H1 (cell line): ENCODE data around the gene PPM1M. TPM values are rescaled to one million over a fixed set of nuclear protein-coding genes. Genes with fewer than 3 reads are reported as not detected.

ENCODE experiments used
- CTCF ChIA-PET: fragments of 300-600 bp; sonication (Branson Sonifier 250); formaldehyde crosslinking; loops from one replicate; lab custom pipeline; 2021; ENCODE audit not compliant: partially characterized antibody; lab: Charles Lee
- POLR2A ChIA-PET: fragments of 300-600 bp; sonication (Branson Sonifier 250); formaldehyde crosslinking; loops from one replicate; lab custom pipeline; 2021; ENCODE audit warnings: inconsistent platforms; ENCODE audit not compliant: partially characterized antibody; lab: Charles Lee
- DNase-seq, 2 experiments: peaks; one replicate each; pipeline versions ENCODE4 v3.0.0 to v3.0.0-alpha.2; 2010 to 2022; ENCODE audit warnings: low spot score in 2 of 2, low read depth in 1 of 2, mixed read lengths in 1 of 2
- FAIRE-seq: peaks from 2 replicates; lab custom pipeline; 2011; peaks lifted over from hg19 to GRCh38; lab: Jason Lieb, UNC
- H2AFZ ChIP-seq: 2 replicates; pipeline ENCODE4 v1.8.1; 2012; ENCODE audit warnings: low read length, inconsistent platforms
- H2AK5ac ChIP-seq: 2 replicates; pipeline ENCODE4 v1.6.1; 2013; ENCODE audit warnings: low read depth, low read length
- H2BK120ac ChIP-seq: replicated peaks from 2 replicates; pipeline ENCODE3; 2013; ENCODE audit warnings: low read depth, low read length, inconsistent platforms
- H2BK12ac ChIP-seq: 2 replicates; pipeline ENCODE4 v1.6.1; 2013; ENCODE audit warnings: low read depth, low read length
- H2BK15ac ChIP-seq: 2 replicates; pipeline ENCODE4 v1.6.1; 2013; ENCODE audit warnings: low read length
- H2BK20ac ChIP-seq: 2 replicates; pipeline ENCODE4 v1.6.1; 2013; ENCODE audit warnings: low read length
- H2BK5ac ChIP-seq: 2 replicates; pipeline ENCODE4 v1.6.1; 2013; ENCODE audit warnings: low read depth, low read length
- H3K14ac ChIP-seq: 2 replicates; pipeline ENCODE4 v1.6.1; 2013; ENCODE audit warnings: inconsistent platforms; ENCODE audit not compliant: insufficient read length
- H3K18ac ChIP-seq: 2 replicates; pipeline ENCODE4 v1.6.1; 2013; ENCODE audit warnings: low read length; ENCODE audit errors: extremely low read depth
- H3K23ac ChIP-seq: 2 replicates; pipeline ENCODE4 v1.6.1; 2013; ENCODE audit warnings: inconsistent platforms; ENCODE audit not compliant: insufficient read length
- H3K23me2 ChIP-seq: 2 replicates; pipeline ENCODE4 v1.6.1; 2013; ENCODE audit warnings: low read depth, low read length
- H3K27ac ChIP-seq: 2 replicates; pipeline ENCODE4 v1.6.1; 2011; ENCODE audit warnings: low read depth, low read length, inconsistent platforms
- H3K27me3 ChIP-seq, 4 experiments: replicated peaks in 1 of 4; 1 replicate in 1 of 4; 2 replicates in 3 of 4; pipeline versions ENCODE4 v1.6.1 to v1.8.1; 2011 to 2013; ENCODE audit warnings: low read length in 3 of 4, mild to moderate bottlenecking in 3 of 4, inconsistent platforms in 2 of 4, mixed read lengths in 2 of 4, moderate library complexity in 1 of 4; ENCODE audit not compliant: control insufficient read depth in 3 of 4, insufficient read depth in 3 of 4; ENCODE audit errors: extremely low read depth in 1 of 4
- H3K36me3 ChIP-seq, 4 experiments: 2 replicates each; pipeline versions ENCODE4 v1.6.1 to v1.8.1; 2011 to 2013; ENCODE audit warnings: mild to moderate bottlenecking in 4 of 4, low read length in 3 of 4, moderate library complexity in 2 of 4, control low read depth in 1 of 4, inconsistent platforms in 1 of 4; ENCODE audit not compliant: insufficient read depth in 4 of 4, control insufficient read depth in 2 of 4
- H3K4ac ChIP-seq: replicated peaks from 2 replicates; pipeline ENCODE3; 2013; ENCODE audit warnings: low read length, low read depth, mixed read lengths, inconsistent platforms; ENCODE audit not compliant: insufficient read length
- H3K4me1 ChIP-seq, 4 experiments: replicated peaks in 1 of 4; 1 replicate in 1 of 4; 2 replicates in 3 of 4; pipeline versions ENCODE4 v1.6.1 to v1.8.1; 2011 to 2013; ENCODE audit warnings: low read length in 3 of 4, inconsistent platforms in 2 of 4, mixed read lengths in 1 of 4; ENCODE audit not compliant: insufficient read depth in 4 of 4, control insufficient read depth in 3 of 4
- H3K4me2 ChIP-seq, 2 experiments: 2 replicates each; pipeline versions ENCODE4 v1.6.1 to v1.8.1; 2011 to 2013; ENCODE audit warnings: low read depth in 2 of 2, low read length in 2 of 2, control low read depth in 1 of 2, inconsistent platforms in 1 of 2, mild to moderate bottlenecking in 1 of 2; ENCODE audit not compliant: insufficient read depth in 1 of 2
- H3K4me3 ChIP-seq, 4 experiments: fragments of 200-600, 300-600 bp in 1 of 4; sonication (generic), shearing (Covaris generic), sonication (Bioruptor Twin) in 1 of 4; 2 replicates each; pipeline versions ENCODE4 v1.5.1 to v1.8.1; 2011 to 2016; ENCODE audit warnings: low read length in 4 of 4, low read depth in 3 of 4, control low read depth in 2 of 4, inconsistent platforms in 2 of 4, mild to moderate bottlenecking in 2 of 4, mixed read lengths in 1 of 4, moderate library complexity in 1 of 4; ENCODE audit not compliant: insufficient read depth in 2 of 4; ENCODE audit errors: extremely low read depth in 1 of 4
- H3K56ac ChIP-seq: replicated peaks from 2 replicates; pipeline ENCODE3; 2013; ENCODE audit warnings: low read depth, mild to moderate bottlenecking, mixed read lengths, low read length, inconsistent platforms; ENCODE audit not compliant: insufficient read length
- H3K79me1 ChIP-seq: 2 replicates; pipeline ENCODE4 v1.6.1; 2013; ENCODE audit warnings: low read depth, low read length, control low read depth
- H3K79me2 ChIP-seq, 2 experiments: 2 replicates each; pipeline versions ENCODE4 v1.6.1 to v1.8.1; 2012 to 2013; ENCODE audit warnings: low read length in 2 of 2, mild to moderate bottlenecking in 2 of 2, inconsistent platforms in 1 of 2; ENCODE audit not compliant: insufficient read depth in 2 of 2, control insufficient read depth in 1 of 2
- H3K9ac ChIP-seq, 4 experiments: replicated peaks in 1 of 4; 1 replicate in 1 of 4; 2 replicates in 3 of 4; pipeline versions ENCODE4 v1.6.1 to v1.8.1; 2011 to 2013; ENCODE audit warnings: low read depth in 3 of 4, low read length in 3 of 4, control low read depth in 2 of 4, mild to moderate bottlenecking in 2 of 4, moderate library complexity in 2 of 4, inconsistent platforms in 1 of 4; ENCODE audit errors: extremely low read depth in 1 of 4
- H3K9me3 ChIP-seq, 2 experiments: 2 replicates each; pipeline versions ENCODE4 v1.6.1 to v1.8.1; 2012 to 2013; ENCODE audit warnings: mild to moderate bottlenecking in 2 of 2, moderate library complexity in 2 of 2, control low read depth in 1 of 2, inconsistent platforms in 1 of 2, low read depth in 1 of 2, low read length in 1 of 2, mixed read lengths in 1 of 2; ENCODE audit not compliant: insufficient read depth in 2 of 2
- H4K20me1 ChIP-seq, 2 experiments: replicated peaks in 1 of 2; 2 replicates each; pipeline versions ENCODE3 to v1.8.1; 2011 to 2013; ENCODE audit warnings: inconsistent platforms in 2 of 2, low read length in 2 of 2, mild to moderate bottlenecking in 1 of 2; ENCODE audit not compliant: insufficient read depth in 2 of 2, control insufficient read depth in 1 of 2
- H4K5ac ChIP-seq: 2 replicates; pipeline ENCODE4 v1.6.1; 2013; ENCODE audit warnings: low read length, low read depth, mixed read lengths, inconsistent platforms; ENCODE audit not compliant: insufficient read length
- H4K8ac ChIP-seq: 2 replicates; pipeline ENCODE4 v1.8.0; 2013; ENCODE audit warnings: mild to moderate bottlenecking, moderate library complexity, low read length, inconsistent platforms; ENCODE audit not compliant: insufficient read depth; ENCODE audit errors: extremely low read depth
- H4K91ac ChIP-seq: replicated peaks from 2 replicates; pipeline ENCODE3; 2013; ENCODE audit warnings: low read length, mixed read lengths, inconsistent platforms; ENCODE audit not compliant: insufficient read length
- CBX5 ChIP-seq: fragments of 300-800, 300-1000 bp; sonication (generic); IDR thresholded peaks from 2 replicates; pipeline ENCODE4 v1.7.1; 2016; ENCODE audit warnings: antibody characterized with exemption, low read length, low read depth
- GABPA ChIP-seq: IDR thresholded peaks from 2 replicates; pipeline ENCODE4 v1.6.1; 2011; ENCODE audit warnings: mild to moderate bottlenecking, low read length, moderate library complexity, borderline replicate concordance; ENCODE audit not compliant: insufficient read depth
- WGBS, 2 experiments: shearing (Covaris generic) in 1 of 2; methylation state at CpG; one replicate each; pipeline versions ENCODE4 v1.1.6 to v1.1.7; 2013 to 2015; ENCODE audit warnings: low lambda C conversion rate in 2 of 2, mixed read lengths in 2 of 2, inconsistent platforms in 1 of 2, low coverage in 1 of 2, missing lambda C conversion rate in 1 of 2; ENCODE audit not compliant: insufficient replicate concordance in 2 of 2, insufficient coverage in 1 of 2, insufficient read length in 1 of 2; ENCODE audit errors: extremely low coverage in 1 of 2, missing lambda C conversion rate in 1 of 2; 5-methylcytosine and 5-hydroxymethylcytosine counted together
- polyA plus RNA-seq, 7 experiments: library from polyadenylated mRNA; depleted of rRNA in 3 of 7; stranded (reverse) in 5 of 7; unstranded in 2 of 7; fragments of >200 nt in 5 of 7; fragments of 200-250 nt in 2 of 7; gene quantifications; 1 replicate in 5 of 7; 2 replicates in 1 of 7; 4 replicates in 1 of 7; pipeline versions ENCODE4 v1.2.1 to v1.2.3, GENCODE V29; 2011 to 2013; ENCODE audit warnings: missing spikeins in 2 of 7, mixed read lengths in 2 of 7
- total RNA-seq: library from RNA; stranded (reverse); fragmentation: NEBNext Ultra II Directional; extraction: Animal tissue kit (Norgen Biotek cat#: 25700); gene quantifications from 2 replicates; pipeline ENCODE4 v1.2.1, GENCODE V29; 2021

Gene PPM1M
- total and polyA plus RNA-seq, 2 of the 8 experiments (the other 6 are each of a cell fraction or from before 2014, with no cell fraction given) = 5.2 to 6.3 TPM

DNA sequence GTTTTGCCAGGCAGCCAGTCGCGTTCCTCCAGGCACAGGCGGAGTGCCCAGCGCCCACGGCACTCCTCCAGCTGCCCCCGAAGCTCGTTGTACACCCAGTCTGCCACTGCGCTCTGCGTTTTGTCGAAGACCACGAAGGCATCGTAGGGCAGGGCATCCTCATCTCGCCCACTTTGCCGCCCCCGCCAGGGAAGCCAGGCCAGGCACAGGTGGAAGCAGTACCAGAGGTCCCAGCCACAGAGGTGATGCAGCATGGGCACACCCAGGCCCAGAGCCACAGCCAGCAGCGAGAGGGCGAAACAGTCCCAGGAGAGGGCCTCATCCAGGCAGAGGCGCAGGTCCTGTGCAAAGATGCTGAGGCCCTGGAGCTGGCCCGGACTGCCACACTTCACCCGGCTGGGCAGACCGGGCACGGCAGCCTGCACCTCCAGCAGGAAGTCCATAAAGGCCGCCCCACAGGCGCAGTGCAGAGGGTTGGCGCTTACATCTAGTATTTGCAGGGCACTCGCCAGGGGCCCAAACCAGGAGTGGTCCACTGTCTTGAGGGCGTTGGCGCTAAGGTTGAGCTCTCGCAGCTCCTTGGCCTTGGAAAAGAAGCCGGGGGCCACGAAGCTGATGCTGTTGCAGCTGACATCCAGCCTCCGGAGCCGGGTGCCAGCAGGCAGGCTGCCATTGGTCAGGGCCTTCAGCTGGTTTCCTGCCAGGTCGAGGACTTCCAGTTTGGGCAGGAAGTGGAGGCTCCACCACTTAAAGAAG, 23.8 kb upstream of the PPM1M start:
- Histone ChIP-seq H3K27ac (no peak overlapping the region), H2BK5ac (no peak overlapping the region), H3K14ac (no peak overlapping the region), H2BK15ac (no peak overlapping the region), H2AFZ (no peak overlapping the region), H3K4ac (no peak overlapping the region), H3K79me2 (no peaks in the 10 kb centered on the region), H3K56ac (no peak overlapping the region), H4K8ac (peak overlapping the region; percentile 14; the same call in 1 of the 2 replicates), H3K36me3 (no peaks in the 10 kb centered on the region), H3K9ac (no peak overlapping the region), H2BK12ac (0 out of 2 replicates have a peak overlapping the region, but pooled peaks have one; percentile 9), H4K5ac (no peak overlapping the region), H2BK120ac (no peak overlapping the region), H4K20me1 (no peaks in the 10 kb centered on the region), H2AK5ac (no peak overlapping the region), H3K4me2 (no peak overlapping the region), H3K23me2 (no peaks in the 10 kb centered on the region), H3K27me3 (no peaks in the 10 kb centered on the region), H3K23ac (no peak overlapping the region), H2BK20ac (no peak overlapping the region), H3K18ac (no peak overlapping the region), H3K4me3 (no peak overlapping the region), H3K4me1 (peaks cover 0 to 4% (median 3%) of the 10 kb centered on the region in 4 experiments; a peak in 5 of 7 replicates), H3K79me1 (no peaks in the 10 kb centered on the region), H4K91ac (no peak overlapping the region), H3K9me3 (no peaks in the 10 kb centered on the region)
- peak in 1 of 2 experiments; percentile 44 for DNase-seq
- ChIA-PET CTCF (interaction anchor here (0.8 to 20.4 kb wide), 38 partner anchors 11 to 225 kb away, joined by 3 to 336 read pairs (median 6); partner anchors contain the start of genes ALAS1, POC1A, PPM1M and TWF2), POLR2A (interaction anchor here (1.0 to 2.4 kb wide), 8 partner anchors 12 to 229 kb away, joined by 3 to 7 read pairs (median 4); partner anchors contain the start of genes TWF2 and WDR82)
- no peak for FAIRE-seq
- WGBS, 2 experiments = 92% methylated on average over 34 of the region's 34 CpGs; no CpG with 5 or more reads in 1 of the 2 experiments
- TF ChIP-seq CBX5 (no peak), GABPA (no peak)
- TF ChIP-seq, all 59 proteins: peak for 0
